ENCODE measurements around the gene TRIM14.

- no peak for TF ChIP-seq CTCF (conservative IDR thresholded peaks at IDR 0.05 in 1 of 2, IDR thresholded peaks at IDR 0.05 in 1 of 2; ENCODE audit: extremely low read depth in 1 of 2, insufficient read depth in 1 of 2, low read depth in 1 of 2, low read length in 2 of 2)
- TF ChIP-seq EZH2 (IDR thresholded peaks at IDR 0.05; ENCODE audit: borderline replicate concordance, low read length), result no peak
Measured at GRCh38 chr9:98087420-98088354, 31.3 kb downstream of the TRIM14 start.

Measured in mammary epithelial cell (primary cell).